ENCODE measurements around the gene GNG10.

Gene GNG10

GRCh38 chr9:111719541-111719940 is 58.1 kb downstream of the GNG10 start:
- H3K27me3 ChIP-seq, result no peaks in the 10 kb centered on the region
- no peak overlapping the region for H3K9ac ChIP-seq
- peaks cover 0 to 4% (median 0%) of the 10 kb centered on the region in 11 experiments; a peak in 2 of 22 replicates for H3K36me3 ChIP-seq
- no peak for TF ChIP-seq Cebpa-rat (IDR thresholded peaks at IDR 0.05)
- H3K4me1 ChIP-seq, result no peaks in the 10 kb centered on the region
- H3K4me2 ChIP-seq, result no peak overlapping the region
- H3K27ac ChIP-seq, result no peak overlapping the region
- no peak overlapping the region for H3K4me3 ChIP-seq
- H3K9me3 ChIP-seq (replicated peaks in 1 of 11), result no peaks in the 10 kb centered on the region
- peaks cover 0 to 7% (median 0%) of the 10 kb centered on the region in 11 experiments; a peak in 2 of 22 replicates for H4K20me1 ChIP-seq

Data from BLaER1 treated with 17β-estradiol and CSF1 and Interleukin-3, amounts not matched to agents 10 nM and 100 nM (cell line).